AG09309 (cell line): ENCODE data around the gene PTPRM.

Experiments
- DNase-seq: peaks from one replicate; pipeline ENCODE4 v3.0.0-alpha.2; 2010; ENCODE audit warnings: low read depth
- H3K4me3 ChIP-seq: 2 replicates; pipeline ENCODE4 v1.5.1; 2011; ENCODE audit warnings: mild to moderate bottlenecking, low read depth, low read length, moderate library complexity; ENCODE audit not compliant: control insufficient read depth
- CTCF ChIP-seq: IDR thresholded peaks from 2 replicates; pipeline ENCODE4 v1.5.1; 2011; ENCODE audit warnings: mild to moderate bottlenecking, low read depth, low read length, inconsistent platforms; ENCODE audit not compliant: insufficient read depth, control insufficient read depth; ENCODE audit errors: missing control alignments

The PTPRM gene

GRCh38 chr18:8073167-8073566 lies 506.1 kb downstream of the PTPRM start:
- DNase-seq = no peak
- no peak for TF ChIP-seq CTCF
- H3K4me3 ChIP-seq = no peak overlapping the region

GRCh38 chr18:8080092-8080491 lies 513.0 kb downstream of the PTPRM start:
- TF ChIP-seq CTCF = no peak
- H3K4me3 ChIP-seq = no peak overlapping the region
- DNase-seq = no peak

GRCh38 chr18:8081267-8081666 lies 514.2 kb downstream of the PTPRM start:
- TF ChIP-seq CTCF = no peak
- DNase-seq = no peak
- no peak overlapping the region for H3K4me3 ChIP-seq

GRCh38 chr18:8081872-8082553 lies 514.9 kb downstream of the PTPRM start:
- no peak for DNase-seq
- no peak overlapping the region for H3K4me3 ChIP-seq
- no peak for TF ChIP-seq CTCF

- no peak for DNase-seq
- no peak overlapping the region for H3K4me3 ChIP-seq
- peak; percentile 57 for TF ChIP-seq CTCF
Observed at GRCh38 chr18:8084160-8084559, 517.0 kb downstream of the PTPRM start.

- no peak for DNase-seq
- no peak overlapping the region for H3K4me3 ChIP-seq
- no peak for TF ChIP-seq CTCF
Observed at GRCh38 chr18:8088626-8089025, 521.5 kb downstream of the PTPRM start.

GRCh38 chr18:8091035-8091434 lies 523.9 kb downstream of the PTPRM start:
- TF ChIP-seq CTCF = no peak
- no peak for DNase-seq

More at GRCh38 chr18:8091035-8091434, 523.9 kb downstream of the PTPRM start:
- H3K4me3 ChIP-seq = no peak overlapping the region
